H9 (cell line): ENCODE measurements around the gene SLC26A9. TPM values are rescaled to one million over a fixed set of nuclear protein-coding genes. Genes with fewer than 3 reads are reported as not detected.
A peak's percentile ranks its signal among the peaks of the same experiment; 100 is the strongest.

Experiments used
- DNase-seq: peaks from one replicate; pipeline ENCODE4 v3.0.0-alpha.2; 2017
- H2AFZ ChIP-seq: one replicate; pipeline ENCODE4 v1.6.1; 2013; ENCODE audit warnings: mild to moderate bottlenecking, low read length, control low read depth, moderate library complexity
- H2AK5ac ChIP-seq: 2 replicates; pipeline ENCODE4 v1.6.1; 2013; ENCODE audit warnings: low read length, control low read depth, mixed read lengths; ENCODE audit not compliant: insufficient read length
- H2BK120ac ChIP-seq: one replicate; pipeline ENCODE4 v1.6.1; 2013; ENCODE audit warnings: low read depth, mild to moderate bottlenecking, low read length, control low read depth, inconsistent platforms; ENCODE audit not compliant: poor library complexity, severe bottlenecking
- H2BK12ac ChIP-seq: 2 replicates; pipeline ENCODE4 v1.6.1; 2013; ENCODE audit warnings: low read length, control low read depth, mixed read lengths, low read depth; ENCODE audit not compliant: insufficient read length
- H2BK15ac ChIP-seq: 2 replicates; pipeline ENCODE4 v1.6.1; 2013; ENCODE audit warnings: low read depth, low read length, control low read depth
- H2BK20ac ChIP-seq: one replicate; pipeline ENCODE4 v1.6.1; 2013; ENCODE audit warnings: low read depth, mild to moderate bottlenecking, low read length, control low read depth, inconsistent platforms; ENCODE audit not compliant: poor library complexity, severe bottlenecking
- H2BK5ac ChIP-seq: 2 replicates; pipeline ENCODE4 v1.6.1; 2013; ENCODE audit warnings: low read length, control low read depth, mixed read lengths; ENCODE audit not compliant: insufficient read length
- H3K14ac ChIP-seq: 2 replicates; pipeline ENCODE4 v1.6.1; 2013; ENCODE audit warnings: low read length, control low read depth; ENCODE audit not compliant: insufficient read depth
- H3K18ac ChIP-seq: 2 replicates; pipeline ENCODE4 v1.6.1; 2013; ENCODE audit warnings: low read depth, mild to moderate bottlenecking, mixed read lengths, low read length, control low read depth; ENCODE audit not compliant: insufficient read length
- H3K23ac ChIP-seq: 2 replicates; pipeline ENCODE4 v1.6.1; 2013; ENCODE audit warnings: low read length, control low read depth, mixed read lengths, low read depth; ENCODE audit not compliant: insufficient read length
- H3K23me2 ChIP-seq: 2 replicates; pipeline ENCODE4 v1.6.1; 2013; ENCODE audit warnings: low read depth, mild to moderate bottlenecking, mixed read lengths, low read length, control low read depth; ENCODE audit not compliant: insufficient read length, poor library complexity, severe bottlenecking
- H3K27ac ChIP-seq: 2 replicates; pipeline ENCODE4 v1.5.1; 2013; ENCODE audit warnings: low read length, control low read depth, mixed read lengths, low read depth; ENCODE audit not compliant: insufficient read length
- H3K27me3 ChIP-seq: 2 replicates; pipeline ENCODE4 v1.6.1; 2013; ENCODE audit warnings: low read length, control low read depth, inconsistent platforms; ENCODE audit not compliant: insufficient read depth
- H3K4ac ChIP-seq: 2 replicates; pipeline ENCODE4 v1.6.1; 2013; ENCODE audit warnings: low read depth, mild to moderate bottlenecking, control low read depth, inconsistent platforms, low read length, moderate library complexity
- H3K4me1 ChIP-seq: 2 replicates; pipeline ENCODE4 v1.6.1; 2013; ENCODE audit warnings: low read length, control low read depth, inconsistent platforms; ENCODE audit not compliant: insufficient read depth
- H3K4me2 ChIP-seq: 2 replicates; pipeline ENCODE4 v1.6.1; 2013; ENCODE audit warnings: low read length, control low read depth, mixed read lengths; ENCODE audit not compliant: insufficient read length, insufficient read depth
- H3K56ac ChIP-seq: 2 replicates; pipeline ENCODE4 v1.6.1; 2013; ENCODE audit warnings: low read depth, mild to moderate bottlenecking, mixed read lengths, low read length, control low read depth; ENCODE audit not compliant: insufficient read length
- H3K79me1 ChIP-seq: 2 replicates; pipeline ENCODE4 v1.6.1; 2013; ENCODE audit warnings: low read depth, mild to moderate bottlenecking, moderate library complexity, low read length, control low read depth, inconsistent platforms; ENCODE audit not compliant: insufficient read depth, poor library complexity, severe bottlenecking
- H3K79me2 ChIP-seq: 2 replicates; pipeline ENCODE4 v1.6.1; 2013; ENCODE audit warnings: low read length, control low read depth, inconsistent platforms; ENCODE audit not compliant: insufficient read depth
- H3K9ac ChIP-seq: 2 replicates; pipeline ENCODE4 v1.6.1; 2013; ENCODE audit warnings: low read length, control low read depth, mixed read lengths; ENCODE audit not compliant: insufficient read length; ENCODE audit errors: extremely low read depth
- H3K9me3 ChIP-seq: one replicate; pipeline ENCODE4 v1.6.1; 2013; ENCODE audit warnings: low read depth, low read length, inconsistent platforms; ENCODE audit not compliant: control insufficient read depth
- H3T11ph ChIP-seq: one replicate; pipeline ENCODE4 v1.6.1; 2013; ENCODE audit warnings: mild to moderate bottlenecking, low read length, control low read depth, inconsistent platforms
- H4K20me1 ChIP-seq: one replicate; pipeline ENCODE4 v1.6.1; 2013; ENCODE audit not compliant: control insufficient read depth, insufficient read length, insufficient read depth
- H4K5ac ChIP-seq: 2 replicates; pipeline ENCODE4 v1.6.1; 2013; ENCODE audit warnings: low read depth, mild to moderate bottlenecking, mixed read lengths, low read length, control low read depth; ENCODE audit not compliant: insufficient read length
- H4K8ac ChIP-seq: replicated peaks from 2 replicates; pipeline ENCODE4 v1.6.1; 2013; ENCODE audit warnings: low read length, control low read depth, mixed read lengths, low read depth; ENCODE audit not compliant: insufficient read length
- H4K91ac ChIP-seq: 2 replicates; pipeline ENCODE4 v1.6.1; 2013; ENCODE audit warnings: low read depth, mild to moderate bottlenecking, moderate library complexity, mixed read lengths, low read length, control low read depth; ENCODE audit not compliant: insufficient read length
- H3K27ac Mint-ChIP-seq, 3 experiments: 2 replicates in 2 of 3; 3 replicates in 1 of 3; pipeline ENCODE4 v1.8.0; 2020 to 2021; ENCODE audit warnings: mixed read lengths in 3 of 3, mild to moderate bottlenecking in 1 of 3, moderate library complexity in 1 of 3
- H3K27me3 Mint-ChIP-seq: 2 replicates; pipeline ENCODE4 v1.8.0; 2021; ENCODE audit warnings: low read depth, mild to moderate bottlenecking, moderate library complexity, mixed read lengths
- H3K36me3 Mint-ChIP-seq, 3 experiments: 2 replicates in 2 of 3; 3 replicates in 1 of 3; pipeline ENCODE4 v1.8.0; 2020 to 2021; ENCODE audit warnings: low read depth in 3 of 3, mixed read lengths in 3 of 3; ENCODE audit not compliant: insufficient read depth in 1 of 3
- H3K4me1 Mint-ChIP-seq, 2 experiments: 2 replicates each; pipeline ENCODE4 v1.8.0; 2020; ENCODE audit warnings: mixed read lengths in 2 of 2
- H3K4me3 Mint-ChIP-seq, 2 experiments: 2 replicates in 1 of 2; 3 replicates in 1 of 2; pipeline ENCODE4 v1.8.0; 2020 to 2021; ENCODE audit warnings: mild to moderate bottlenecking in 2 of 2, mixed read lengths in 2 of 2, moderate library complexity in 1 of 2
- H3K9me3 Mint-ChIP-seq, 2 experiments: 2 replicates in 1 of 2; 3 replicates in 1 of 2; pipeline ENCODE4 v1.8.0; 2020; ENCODE audit warnings: mild to moderate bottlenecking in 2 of 2, mixed read lengths in 2 of 2, moderate library complexity in 1 of 2
- CTCF ChIP-seq: fragments of 200-600 bp; sonication (generic); conservative IDR thresholded peaks from 3 replicates; pipeline ENCODE4 v1.8.0; 2021; ENCODE audit warnings: antibody characterized with exemption, mild to moderate bottlenecking
- WGBS: extraction: QIAGEN DNeasy Blood & Tissue Kit; methylation state at CpG from one replicate; pipeline ENCODE4 v1.1.7; 2013; ENCODE audit warnings: missing lambda C conversion rate, low lambda C conversion rate, mixed read lengths; ENCODE audit not compliant: insufficient read length; ENCODE audit errors: extremely low coverage; 5-methylcytosine and 5-hydroxymethylcytosine counted together
- total RNA-seq: library from RNA; stranded (reverse); gene quantifications from 2 replicates; pipeline ENCODE4 v1.2.1, GENCODE V29; 2021

The SLC26A9 gene
- total RNA-seq, 1 experiment from 2014 or later, result not detected

- Histone ChIP-seq H3K18ac (no peak overlapping the region), H3K4ac (no peak overlapping the region), H2BK5ac (no peak overlapping the region), H2BK20ac (no peak overlapping the region), H2AK5ac (no peak overlapping the region), H3K23me2 (no peaks in the 10 kb centered on the region), H4K8ac (no peak overlapping the region), H2BK15ac (no peak overlapping the region), H3K27me3 (no peaks in the 10 kb centered on the region), H3K79me1 (no peaks in the 10 kb centered on the region), H4K91ac (no peak overlapping the region), H3K4me2 (no peak overlapping the region), H2AFZ (no peak overlapping the region), H4K20me1 (no peaks in the 10 kb centered on the region), H3T11ph (no peak overlapping the region), H3K9me3 (no peaks in the 10 kb centered on the region), H3K27ac (no peak overlapping the region), H3K9ac (no peak overlapping the region), H4K5ac (no peak overlapping the region), H2BK120ac (no peak overlapping the region), H3K23ac (no peak overlapping the region), H3K79me2 (no peaks in the 10 kb centered on the region), H2BK12ac (no peak overlapping the region), H3K14ac (no peak overlapping the region), H3K56ac (no peak overlapping the region), H3K4me1 (no peaks in the 10 kb centered on the region)
- Mint-ChIP-seq H3K27ac (peak overlapping the region in 2 of 3 experiments; percentile 57 to 87; a peak in 1 of 7 replicates), H3K4me1 (peaks cover 17 to 19% of the 10 kb centered on the region in 2 experiments), H3K36me3 (no peaks in the 10 kb centered on the region), H3K4me3 (no peak overlapping the region), H3K9me3 (no peaks in the 10 kb centered on the region), H3K27me3 (no peaks in the 10 kb centered on the region)
- DNase-seq, result peak; percentile 24
- no CpG with 5 or more reads among the region's 11 CpGs for WGBS
- no peak for TF ChIP-seq CTCF
Observed at GRCh38 chr1:205921570-205921909, 21.7 kb downstream of the SLC26A9 start.
